Activated naive CD8-positive, alpha-beta T cell treated with anti-CD3 and anti-CD28 coated beads, Interleukin-2, amount 10 ng/mL, durations not matched to agents 7 days and 5 days (primary cell): Measurements from ENCODE around the gene SLC11A1. TPM values are rescaled to one million over a fixed set of nuclear protein-coding genes. Genes with fewer than 3 reads are reported as not detected.
A peak's percentile ranks its signal among the peaks of the same experiment; 100 is the strongest.

ENCODE experiments used
- ATAC-seq: fragments of 150-1000 bp; cut with Tn5 transposase; one replicate; pipeline ENCODE4 v1.10.0; 2021; ENCODE audit warnings: low read depth, moderate library complexity
- POLR2A ChIA-PET: fragments of 350-600 bp; sonication (Branson Sonifier 250); formaldehyde crosslinking; loops from one replicate; lab custom pipeline; 2021; ENCODE audit warnings: antibody characterized with exemption; lab: Charles Lee
- DNase-seq: peaks from one replicate; pipeline ENCODE4 v3.0.0; 2021
- H3K27ac Mint-ChIP-seq: one replicate; pipeline ENCODE4 v1.8.0; 2022; ENCODE audit warnings: mild to moderate bottlenecking, mixed read lengths
- H3K27me3 Mint-ChIP-seq: one replicate; pipeline ENCODE4 v1.8.0; 2022; ENCODE audit warnings: mild to moderate bottlenecking, moderate library complexity, mixed read lengths
- H3K36me3 Mint-ChIP-seq: one replicate; pipeline ENCODE4 v1.8.0; 2021; ENCODE audit warnings: mild to moderate bottlenecking, mixed read lengths
- H3K4me1 Mint-ChIP-seq: one replicate; pipeline ENCODE4 v1.8.0; 2021; ENCODE audit warnings: mixed read lengths
- H3K4me3 Mint-ChIP-seq: one replicate; pipeline ENCODE4 v1.8.0; 2022; ENCODE audit warnings: mild to moderate bottlenecking, moderate library complexity, mixed read lengths
- H3K9me3 Mint-ChIP-seq: one replicate; pipeline ENCODE4 v1.8.0; 2021; ENCODE audit warnings: mixed read lengths
- total RNA-seq, 2 experiments: library from RNA; stranded (reverse); gene quantifications; one replicate each; pipeline ENCODE4 v1.2.3, GENCODE V29; 2021

Gene SLC11A1
- total RNA-seq, 2 experiments from 2014 or later: 1.6 to 1.7 TPM

DNA sequence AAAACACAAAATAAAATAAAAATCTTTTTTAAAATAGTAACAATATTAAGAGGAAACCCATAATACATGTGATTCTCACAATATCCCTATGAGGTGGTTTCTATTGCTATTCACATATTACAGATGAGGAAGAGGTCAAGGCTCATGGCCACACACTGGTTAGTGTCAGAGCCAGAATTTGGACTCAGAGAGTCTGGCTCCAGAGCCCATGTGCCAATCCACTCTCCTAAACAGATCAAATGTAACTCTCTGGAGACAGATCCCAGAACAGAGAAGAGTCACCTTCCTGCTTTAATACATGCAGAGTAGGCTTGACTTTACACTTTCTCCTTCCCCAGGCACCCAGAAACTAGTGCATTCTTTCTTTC lies 10.1 kb upstream of the SLC11A1 start:
- Mint-ChIP-seq H3K9me3 (no peaks in the 10 kb centered on the region), H3K36me3 (no peaks in the 10 kb centered on the region), H3K27ac (no peak overlapping the region), H3K4me1 (peaks cover 8% of the 10 kb centered on the region), H3K4me3 (no peak overlapping the region), H3K27me3 (peaks cover 10% of the 10 kb centered on the region)
- POLR2A ChIA-PET: no interaction called here
- DNase-seq (no peak), ATAC-seq (no peak)

DNA sequence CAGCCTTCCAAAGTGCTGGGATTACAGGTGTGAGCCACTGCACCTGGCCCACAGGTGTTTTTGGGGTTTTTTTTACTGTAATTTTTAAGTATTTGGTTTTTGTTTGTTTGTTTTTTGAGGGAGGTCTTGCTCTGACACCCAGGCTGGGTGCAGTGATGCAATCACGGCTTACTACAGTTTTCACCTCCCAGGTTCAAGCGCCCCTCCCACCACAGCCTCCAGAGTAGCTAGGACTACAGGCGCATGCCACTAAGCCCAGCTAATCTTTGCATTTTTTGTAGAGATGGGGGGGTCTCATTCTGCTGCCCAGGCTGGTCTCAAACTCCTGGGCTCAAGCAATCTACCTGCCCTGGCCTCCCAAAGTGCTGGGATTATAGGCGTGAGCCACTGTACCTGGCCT lies 7.3 kb upstream of the SLC11A1 start:
- Mint-ChIP-seq H3K27me3 (peaks cover 6% of the 10 kb centered on the region), H3K4me3 (no peak overlapping the region), H3K36me3 (no peaks in the 10 kb centered on the region), H3K9me3 (no peaks in the 10 kb centered on the region), H3K27ac (no peak overlapping the region), H3K4me1 (no peaks in the 10 kb centered on the region)
- DNase-seq (no peak), ATAC-seq (no peak)
- POLR2A ChIA-PET: no interaction called here

DNA sequence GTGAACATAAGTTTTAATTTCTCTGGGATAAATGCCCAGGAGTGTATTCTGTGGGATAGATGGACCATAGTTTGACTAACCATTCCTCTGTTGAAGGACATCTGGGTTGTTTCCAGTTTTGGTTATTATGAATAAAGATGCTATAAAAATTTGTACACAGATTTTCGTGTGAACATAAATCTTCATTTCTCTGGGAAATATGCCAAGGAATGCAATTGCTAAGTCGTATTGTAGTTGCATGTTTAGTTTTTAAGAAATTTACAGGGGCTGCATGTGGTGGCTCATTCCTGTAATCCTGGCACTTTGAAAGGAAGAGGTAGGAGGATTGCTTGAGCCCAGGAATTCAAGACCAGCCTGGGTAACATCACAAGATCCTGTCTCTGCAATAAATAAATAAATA lies 6.9 kb upstream of the SLC11A1 start:
- POLR2A ChIA-PET: no interaction called here
- Mint-ChIP-seq H3K27me3 (peaks cover 6% of the 10 kb centered on the region), H3K9me3 (no peaks in the 10 kb centered on the region), H3K27ac (no peak overlapping the region), H3K36me3 (no peaks in the 10 kb centered on the region), H3K4me3 (no peak overlapping the region), H3K4me1 (no peaks in the 10 kb centered on the region)
- DNase-seq (no peak), ATAC-seq (no peak)

DNA sequence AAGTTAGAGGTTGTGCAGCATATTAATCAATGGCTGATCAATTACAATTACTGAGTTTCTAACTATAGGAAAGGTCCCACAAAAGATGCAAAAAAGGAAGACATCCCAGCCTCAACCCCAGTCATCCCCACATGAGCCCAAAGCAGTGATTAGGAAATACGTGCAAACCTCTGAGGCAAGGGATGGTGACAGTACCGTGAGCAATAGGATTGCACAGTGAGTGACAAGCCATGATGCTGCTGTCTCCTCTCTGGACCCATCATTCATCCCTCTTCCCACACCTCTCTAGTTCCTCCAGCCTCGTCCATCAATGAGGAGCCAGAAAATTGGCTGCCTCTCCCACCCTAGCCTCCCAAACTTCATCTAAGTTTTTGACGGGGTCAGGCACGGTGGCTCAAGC lies 4.0 kb upstream of the SLC11A1 start:
- POLR2A ChIA-PET: no interaction called here
- no peak overlapping the region for H3K27ac Mint-ChIP-seq
- peaks cover 6% of the 10 kb centered on the region for H3K27me3 Mint-ChIP-seq
- H3K4me1 Mint-ChIP-seq: no peaks in the 10 kb centered on the region
- no peaks in the 10 kb centered on the region for H3K36me3 Mint-ChIP-seq
- H3K4me3 Mint-ChIP-seq: no peak overlapping the region
- ATAC-seq (no peak), DNase-seq (no peak)
- no peaks in the 10 kb centered on the region for H3K9me3 Mint-ChIP-seq

DNA sequence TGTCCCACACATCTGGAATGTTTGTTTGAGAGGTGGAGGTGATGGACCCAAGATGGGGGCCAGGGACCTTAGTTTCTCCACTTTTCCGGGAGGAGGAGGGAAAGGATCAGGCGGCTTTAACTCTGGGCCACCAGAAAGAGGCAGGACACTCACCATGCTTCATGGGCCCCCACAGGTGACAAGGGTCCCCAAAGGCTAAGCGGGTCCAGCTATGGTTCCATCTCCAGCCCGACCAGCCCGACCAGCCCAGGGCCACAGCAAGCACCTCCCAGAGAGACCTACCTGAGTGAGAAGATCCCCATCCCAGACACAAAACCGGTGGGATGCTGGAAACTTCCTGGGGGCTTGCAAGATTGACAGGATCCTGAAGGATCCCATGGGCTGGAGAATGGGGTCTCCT lies 712 bp downstream of the SLC11A1 start:
- POLR2A ChIA-PET: no interaction called here
- Mint-ChIP-seq H3K4me1 (peaks cover 6% of the 10 kb centered on the region), H3K4me3 (no peak overlapping the region), H3K9me3 (no peaks in the 10 kb centered on the region), H3K27ac (no peak overlapping the region), H3K36me3 (no peaks in the 10 kb centered on the region), H3K27me3 (peaks cover 8% of the 10 kb centered on the region)
- ATAC-seq (no peak), DNase-seq (no peak)

DNA sequence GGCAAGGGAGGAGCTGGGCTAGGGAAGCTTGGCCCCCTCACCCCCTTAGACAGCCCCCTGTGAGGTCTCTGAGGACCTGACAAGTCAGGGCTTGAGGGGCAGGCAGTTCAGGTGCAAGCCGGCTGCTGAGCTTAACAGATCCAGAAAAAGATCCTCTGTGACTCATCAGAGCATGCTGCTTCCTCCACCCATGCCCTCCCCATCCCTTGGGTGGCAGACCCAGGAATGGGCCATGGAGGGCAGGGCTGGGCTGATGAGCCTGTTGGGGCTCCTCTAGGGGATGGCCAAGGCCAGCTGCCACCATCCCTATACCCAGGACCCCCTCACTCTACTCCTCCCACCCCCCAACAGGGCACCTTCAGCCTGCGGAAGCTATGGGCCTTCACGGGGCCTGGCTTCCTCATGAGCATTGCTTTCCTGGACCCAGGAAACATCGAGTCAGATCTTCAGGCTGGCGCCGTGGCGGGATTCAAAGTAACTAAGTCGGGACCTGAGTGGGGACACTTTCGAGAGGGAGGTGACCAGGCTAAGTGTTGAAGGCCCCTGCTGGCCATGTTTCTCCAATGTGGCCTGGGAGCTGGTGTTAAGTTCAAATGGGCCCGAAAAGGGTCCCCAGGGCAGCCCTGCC lies 1.9 kb downstream of the SLC11A1 start:
- Mint-ChIP-seq H3K9me3 (no peaks in the 10 kb centered on the region), H3K4me1 (peaks cover 6% of the 10 kb centered on the region), H3K27ac (no peak overlapping the region), H3K27me3 (peaks cover 6% of the 10 kb centered on the region), H3K36me3 (no peaks in the 10 kb centered on the region), H3K4me3 (no peak overlapping the region)
- POLR2A ChIA-PET: interaction anchor here (0.8 kb wide), 1 partner anchor 97 kb away, joined by 3 read pairs; no protein-coding TSS in a partner anchor
- no peak for ATAC-seq
- no peak for DNase-seq

DNA sequence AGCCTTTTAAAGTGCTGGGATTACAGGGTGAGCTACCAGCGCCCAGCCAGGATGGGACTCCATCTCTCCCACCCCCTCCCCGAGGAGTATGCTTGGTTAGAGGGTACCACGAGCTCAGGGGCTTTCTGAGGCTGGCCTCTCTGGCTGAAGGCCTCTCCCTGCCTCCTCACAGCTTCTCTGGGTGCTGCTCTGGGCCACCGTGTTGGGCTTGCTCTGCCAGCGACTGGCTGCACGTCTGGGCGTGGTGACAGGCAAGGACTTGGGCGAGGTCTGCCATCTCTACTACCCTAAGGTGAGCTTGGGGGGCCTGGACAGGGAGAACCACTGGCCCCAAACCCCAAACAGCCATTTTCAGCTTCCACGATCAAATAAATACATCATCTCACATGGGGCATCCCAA lies 2.9 kb downstream of the SLC11A1 start:
- H3K27me3 Mint-ChIP-seq: peaks cover 4% of the 10 kb centered on the region
- no peak overlapping the region for H3K4me3 Mint-ChIP-seq
- no peak overlapping the region for H3K27ac Mint-ChIP-seq
- no peak for DNase-seq
- POLR2A ChIA-PET: no interaction called here
- no peak for ATAC-seq
- H3K9me3 Mint-ChIP-seq: no peaks in the 10 kb centered on the region
- no peaks in the 10 kb centered on the region for H3K36me3 Mint-ChIP-seq
- peaks cover 6% of the 10 kb centered on the region for H3K4me1 Mint-ChIP-seq

DNA sequence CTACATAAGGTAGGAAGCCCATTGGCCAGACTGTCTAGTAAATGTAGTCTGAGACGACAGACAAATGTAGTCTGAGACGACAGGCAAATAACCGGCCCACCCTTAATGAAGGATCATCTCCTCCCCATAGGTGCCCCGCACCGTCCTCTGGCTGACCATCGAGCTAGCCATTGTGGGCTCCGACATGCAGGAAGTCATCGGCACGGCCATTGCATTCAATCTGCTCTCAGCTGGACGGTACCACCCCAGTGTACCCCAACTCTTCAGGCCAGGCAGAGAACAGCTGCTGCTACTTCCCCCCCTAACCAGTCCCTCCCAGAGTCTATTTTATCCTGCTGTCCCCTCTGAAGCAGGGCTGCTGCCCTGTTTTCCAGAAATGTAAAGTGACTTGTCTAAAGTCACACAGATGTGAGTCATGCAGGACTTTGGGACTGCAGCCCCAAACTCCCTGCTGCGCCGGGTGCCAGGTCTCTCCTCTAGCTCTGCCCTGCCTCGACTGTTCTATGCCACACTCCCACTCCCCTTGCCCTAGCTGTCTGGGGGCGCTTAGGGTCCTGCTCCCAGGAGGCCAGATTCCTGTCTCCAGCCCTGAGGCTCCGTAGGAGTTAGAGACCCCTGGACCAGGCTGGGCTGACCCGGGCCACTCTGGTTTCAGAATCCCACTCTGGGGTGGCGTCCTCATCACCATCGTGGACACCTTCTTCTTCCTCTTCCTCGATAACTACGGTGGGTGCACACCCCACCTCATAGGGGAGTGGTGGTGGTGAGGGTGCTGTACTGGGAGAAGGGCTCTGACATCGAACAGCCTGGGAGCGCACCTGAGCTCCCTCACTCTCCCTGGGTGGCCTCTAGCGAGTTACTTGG lies 4.7 kb downstream of the SLC11A1 start:
- H3K4me1 Mint-ChIP-seq: peaks cover 6% of the 10 kb centered on the region
- H3K27ac Mint-ChIP-seq: no peak overlapping the region
- H3K9me3 Mint-ChIP-seq: no peaks in the 10 kb centered on the region
- peaks cover 2% of the 10 kb centered on the region for H3K27me3 Mint-ChIP-seq
- DNase-seq: no peak
- POLR2A ChIA-PET: no interaction called here
- no peaks in the 10 kb centered on the region for H3K36me3 Mint-ChIP-seq
- no peak overlapping the region for H3K4me3 Mint-ChIP-seq
- no peak for ATAC-seq

DNA sequence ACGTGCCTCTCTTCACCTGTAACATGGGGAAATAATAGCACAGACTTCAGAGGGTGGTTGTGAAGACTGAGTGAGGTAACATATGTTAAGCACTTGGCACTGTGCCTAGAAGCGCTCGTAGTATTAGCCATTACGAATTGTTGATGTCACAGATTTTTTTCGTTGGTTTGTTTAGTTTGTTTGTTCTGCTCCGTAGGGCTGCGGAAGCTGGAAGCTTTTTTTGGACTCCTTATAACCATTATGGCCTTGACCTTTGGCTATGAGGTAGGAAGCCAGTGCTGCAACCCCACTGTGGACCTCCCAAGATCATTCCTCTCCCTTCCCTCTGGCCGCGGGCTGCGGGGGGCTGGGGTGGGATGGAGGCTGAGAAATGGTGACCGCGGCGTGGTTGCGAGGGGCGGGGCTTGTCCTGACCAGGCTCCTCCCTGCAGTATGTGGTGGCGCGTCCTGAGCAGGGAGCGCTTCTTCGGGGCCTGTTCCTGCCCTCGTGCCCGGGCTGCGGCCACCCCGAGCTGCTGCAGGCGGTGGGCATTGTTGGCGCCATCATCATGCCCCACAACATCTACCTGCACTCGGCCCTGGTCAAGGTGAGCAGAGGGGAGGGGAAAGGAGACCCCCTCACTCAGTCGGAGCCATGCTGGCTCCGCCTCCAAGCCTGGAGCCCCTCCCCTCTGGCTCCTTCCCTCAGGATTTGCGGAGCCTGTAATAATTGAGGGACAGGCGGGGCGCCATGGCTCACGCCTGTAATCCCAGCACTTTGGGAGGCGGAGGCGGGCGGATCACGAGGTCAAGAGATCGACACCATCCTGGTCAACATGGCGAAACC lies 5.5 kb downstream of the SLC11A1 start:
- Mint-ChIP-seq H3K4me1 (peaks cover 6% of the 10 kb centered on the region), H3K27me3 (peaks cover 2% of the 10 kb centered on the region)
- ATAC-seq: peak; percentile 46

DNA sequence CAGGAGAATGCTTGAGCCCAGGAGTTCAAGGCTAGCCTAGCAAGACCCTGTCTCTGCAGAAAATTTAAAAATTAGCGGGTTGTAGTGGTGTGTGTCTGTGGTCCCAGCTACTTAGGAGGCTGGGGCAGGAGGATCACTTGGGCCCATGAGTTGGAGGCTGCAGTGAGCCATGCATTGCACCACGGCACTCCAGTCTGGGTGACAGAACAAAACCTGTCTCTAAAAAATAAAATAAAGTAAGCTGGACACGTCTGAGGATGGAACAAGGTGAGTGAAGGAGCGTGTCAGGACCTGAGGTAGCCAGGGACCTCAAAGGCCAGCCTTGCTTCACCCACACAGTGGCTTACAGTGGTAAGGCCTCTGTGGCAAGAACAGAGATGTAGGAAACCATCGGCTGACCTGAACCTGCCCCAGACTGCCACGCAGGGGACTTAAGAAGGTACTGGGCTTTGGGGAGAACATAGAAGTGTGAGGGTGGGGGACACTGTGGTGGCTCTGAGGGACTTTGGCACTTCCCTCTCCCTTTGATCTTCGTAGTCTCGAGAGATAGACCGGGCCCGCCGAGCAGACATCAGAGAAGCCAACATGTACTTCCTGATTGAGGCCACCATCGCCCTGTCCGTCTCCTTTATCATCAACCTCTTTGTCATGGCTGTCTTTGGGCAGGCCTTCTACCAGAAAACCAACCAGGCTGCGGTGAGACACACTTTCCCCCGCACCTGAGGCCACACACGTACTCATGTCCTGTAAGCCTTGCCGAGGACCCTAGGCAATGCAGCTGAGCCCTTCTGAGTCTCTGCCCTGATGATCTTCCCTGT lies 7.5 kb downstream of the SLC11A1 start:
- Mint-ChIP-seq H3K27me3 (peaks cover 2% of the 10 kb centered on the region), H3K36me3 (no peaks in the 10 kb centered on the region), H3K27ac (no peak overlapping the region), H3K4me1 (peaks cover 12% of the 10 kb centered on the region), H3K9me3 (no peaks in the 10 kb centered on the region), H3K4me3 (no peak overlapping the region)
- ATAC-seq (no peak), DNase-seq (no peak)
- POLR2A ChIA-PET: no interaction called here

More for the DNA sequence above, 5.5 kb downstream of the SLC11A1 start:
- POLR2A ChIA-PET: no interaction called here
- H3K36me3 Mint-ChIP-seq: no peaks in the 10 kb centered on the region
- no peak for DNase-seq
- peak overlapping the region; percentile 30 for H3K4me3 Mint-ChIP-seq
- no peaks in the 10 kb centered on the region for H3K9me3 Mint-ChIP-seq
- H3K27ac Mint-ChIP-seq: no peak overlapping the region

DNA sequence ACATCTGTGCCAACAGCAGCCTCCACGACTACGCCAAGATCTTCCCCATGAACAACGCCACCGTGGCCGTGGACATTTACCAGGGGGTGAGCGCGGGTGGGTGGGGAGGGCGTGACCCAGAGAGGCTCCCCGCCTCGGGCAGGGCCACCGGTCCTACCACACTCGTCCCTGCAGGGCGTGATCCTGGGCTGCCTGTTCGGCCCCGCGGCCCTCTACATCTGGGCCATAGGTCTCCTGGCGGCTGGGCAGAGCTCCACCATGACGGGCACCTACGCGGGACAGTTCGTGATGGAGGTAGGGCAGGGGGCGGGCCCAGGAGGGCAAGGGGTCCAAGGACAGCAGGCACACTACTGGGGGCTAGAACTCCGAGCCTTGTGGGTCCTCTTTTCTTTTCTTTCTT lies 9.1 kb downstream of the SLC11A1 start:
- ATAC-seq (no peak), DNase-seq (no peak)
- no peak overlapping the region for H3K4me3 Mint-ChIP-seq
- no peaks in the 10 kb centered on the region for H3K36me3 Mint-ChIP-seq
- no peak overlapping the region for H3K27ac Mint-ChIP-seq
- H3K9me3 Mint-ChIP-seq: no peaks in the 10 kb centered on the region
- POLR2A ChIA-PET: no interaction called here
- H3K27me3 Mint-ChIP-seq: peaks cover 2% of the 10 kb centered on the region
- peaks cover 21% of the 10 kb centered on the region for H3K4me1 Mint-ChIP-seq

DNA sequence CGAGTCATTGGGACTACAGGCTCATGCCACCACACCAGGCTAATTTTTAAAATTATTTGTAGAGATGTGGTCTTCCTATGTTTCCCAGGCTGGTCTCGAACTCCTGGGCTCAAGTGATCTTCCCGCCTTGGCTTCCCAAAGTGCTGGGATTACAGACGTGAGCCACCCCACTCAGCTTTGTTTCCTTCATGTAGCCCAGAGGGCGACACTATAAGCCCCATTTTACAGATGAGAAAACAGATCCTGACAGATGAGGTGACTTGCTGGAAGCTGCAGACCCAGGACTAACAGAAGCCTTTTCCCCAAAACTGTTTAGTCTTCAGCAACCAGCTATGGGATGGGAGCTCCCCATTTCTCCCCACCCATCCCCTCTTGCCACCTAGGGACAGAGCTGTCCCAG lies 10.4 kb downstream of the SLC11A1 start:
- peaks cover 2% of the 10 kb centered on the region for H3K36me3 Mint-ChIP-seq
- H3K27me3 Mint-ChIP-seq: no peaks in the 10 kb centered on the region
- peaks cover 24% of the 10 kb centered on the region for H3K4me1 Mint-ChIP-seq
- no peak for DNase-seq
- no peaks in the 10 kb centered on the region for H3K9me3 Mint-ChIP-seq
- no peak for ATAC-seq
- no peak overlapping the region for H3K4me3 Mint-ChIP-seq
- H3K27ac Mint-ChIP-seq: no peak overlapping the region
- POLR2A ChIA-PET: interaction anchor here (1.2 kb wide), 1 partner anchor 106 kb away, joined by 3 read pairs; no protein-coding TSS in a partner anchor
